Testis (tissue), 2 donors: Measurements from ENCODE around the gene TBC1D10B.

Experiments
- CTCF ChIP-seq, 3 experiments: fragments of 450-650 bp in 2 of 3; fragments of 200-600 bp in 1 of 3; sonication (generic) in 1 of 3; IDR thresholded peaks; one replicate each; pipeline ENCODE4 v1.5.1; 2016 to 2019; ENCODE audit warnings: antibody characterized with exemption in 3 of 3, mild to moderate bottlenecking in 2 of 3, moderate library complexity in 1 of 3
- POLR2A ChIP-seq: fragments of 450-650 bp; IDR thresholded peaks from one replicate; pipeline ENCODE4 v1.6.1; 2017; ENCODE audit warnings: antibody characterized with exemption, mild to moderate bottlenecking, moderate library complexity

- TF ChIP-seq CTCF (IDR thresholded peaks at IDR 0.05) (no peak), POLR2A (no peak)
Measured at GRCh38 chr16:30353438-30354129, 16.7 kb downstream of the TBC1D10B start.
